Fibroblast of lung (primary cell): ENCODE data around the gene CLN6. TPM values are rescaled to one million over a fixed set of nuclear protein-coding genes. Genes with fewer than 3 reads are reported as not detected.

ENCODE experiments used
- DNase-seq, 2 donors: peaks; one replicate each; pipeline versions ENCODE4 v3.0.0 to v3.0.0-alpha.2; 2010; ENCODE audit warnings: low read depth in 2 of 2
- H2AFZ ChIP-seq: 2 replicates; pipeline ENCODE4 v1.5.1; 2012; ENCODE audit warnings: low read length, control low read depth, inconsistent platforms
- H3K27ac ChIP-seq: 2 replicates; pipeline ENCODE4 v1.5.1; 2011; ENCODE audit warnings: low read length, control low read depth; ENCODE audit not compliant: insufficient read depth
- H3K27me3 ChIP-seq: 2 replicates; pipeline ENCODE4 v1.5.1; 2011; ENCODE audit warnings: mild to moderate bottlenecking, low read length; ENCODE audit not compliant: control insufficient read depth, insufficient read depth
- H3K36me3 ChIP-seq: 2 replicates; pipeline ENCODE4 v1.5.1; 2011; ENCODE audit warnings: low read length; ENCODE audit not compliant: control insufficient read depth, insufficient read depth
- H3K4me1 ChIP-seq: 2 replicates; pipeline ENCODE4 v1.5.1; 2011; ENCODE audit warnings: low read length; ENCODE audit not compliant: control insufficient read depth, insufficient read depth; ENCODE audit errors: extremely low read depth
- H3K4me2 ChIP-seq: 2 replicates; pipeline ENCODE4 v1.5.1; 2011; ENCODE audit warnings: low read length, control low read depth; ENCODE audit not compliant: insufficient read depth; ENCODE audit errors: extremely low read depth
- H3K4me3 ChIP-seq, 4 experiments: fragments of 200-600 bp in 1 of 4; sonication (generic) in 1 of 4; replicated peaks in 1 of 4; 2 replicates each; pipeline ENCODE4 v1.5.1; 2011 to 2016; ENCODE audit warnings: low read length in 4 of 4, low read depth in 3 of 4, mild to moderate bottlenecking in 3 of 4, control low read depth in 2 of 4, inconsistent platforms in 1 of 4, mixed read lengths in 1 of 4; ENCODE audit not compliant: insufficient read depth in 1 of 4; ENCODE audit errors: control extremely low read depth in 1 of 4
- H3K79me2 ChIP-seq: 2 replicates; pipeline ENCODE4 v1.5.1; 2012; ENCODE audit warnings: mild to moderate bottlenecking, low read length, inconsistent platforms; ENCODE audit not compliant: control insufficient read depth, insufficient read depth
- H3K9ac ChIP-seq: 2 replicates; pipeline ENCODE4 v1.5.1; 2011; ENCODE audit warnings: mild to moderate bottlenecking, low read length, control low read depth; ENCODE audit not compliant: insufficient read depth
- H3K9me3 ChIP-seq: 2 replicates; pipeline ENCODE4 v1.5.1; 2012; ENCODE audit warnings: low read depth, low read length; ENCODE audit not compliant: control insufficient read depth, insufficient read depth
- H4K20me1 ChIP-seq: 2 replicates; pipeline ENCODE4 v1.5.1; 2011; ENCODE audit warnings: low read length; ENCODE audit not compliant: control insufficient read depth, insufficient read depth; ENCODE audit errors: extremely low read depth
- CTCF ChIP-seq, 2 donors: IDR thresholded peaks in 1 of 2; conservative IDR thresholded peaks in 1 of 2; 1 replicate in 1 of 2; 2 replicates in 1 of 2; pipeline ENCODE4 v1.5.1; 2011 to 2012; ENCODE audit warnings: low read length in 2 of 2, control low read depth in 1 of 2, inconsistent platforms in 1 of 2, low read depth in 1 of 2, mild to moderate bottlenecking in 1 of 2
- EZH2 ChIP-seq: IDR thresholded peaks from 2 replicates; pipeline ENCODE4 v1.5.1; 2012; ENCODE audit warnings: low read length, control low read depth, mild to moderate bottlenecking; ENCODE audit errors: missing control alignments
- polyA plus RNA-seq, 2 donors: library from polyadenylated mRNA; depleted of rRNA in 1 of 2; stranded (reverse) in 1 of 2; unstranded in 1 of 2; fragments of >200 nt; gene quantifications; 2 replicates each; pipeline ENCODE4 v1.2.1, GENCODE V29; 2011 to 2012; ENCODE audit warnings: missing spikeins in 1 of 2
- total RNA-seq: library from RNA; depleted of rRNA; stranded (reverse); fragments of >200 nt; gene quantifications from 2 replicates; pipeline ENCODE4 v1.2.1, GENCODE V29; 2014

Gene CLN6
- total and polyA plus RNA-seq, 2 donors (not counting 1 experiment from before 2014, with no cell fraction given), result 5.6 to 16.1 TPM

- no peaks in the 10 kb centered on the region for H4K20me1 ChIP-seq
- H3K27me3 ChIP-seq, result no peaks in the 10 kb centered on the region
- H2AFZ ChIP-seq, result no peak overlapping the region
- H3K36me3 ChIP-seq, result no peaks in the 10 kb centered on the region
- H3K4me1 ChIP-seq, result no peaks in the 10 kb centered on the region
- no peak for DNase-seq
- H3K9ac ChIP-seq, result no peak overlapping the region
- no peak overlapping the region for H3K4me2 ChIP-seq
- H3K79me2 ChIP-seq, result no peaks in the 10 kb centered on the region
- no peak overlapping the region for H3K4me3 ChIP-seq
- H3K9me3 ChIP-seq, result no peaks in the 10 kb centered on the region
- TF ChIP-seq EZH2 (no peak), CTCF (conservative IDR thresholded peaks at IDR 0.05 in 1 of 2, IDR thresholded peaks at IDR 0.05 in 1 of 2; ENCODE audit: low read depth in 1 of 2, low read length in 2 of 2) (no peak)
- H3K27ac ChIP-seq, result no peak overlapping the region
These were observed 35.6 kb upstream of the CLN6 start for GRCh38 chr15:68265081-68265480.

GRCh38 chr15:68264282-68264681 is 34.8 kb upstream of the CLN6 start:
- TF ChIP-seq CTCF (conservative IDR thresholded peaks at IDR 0.05 in 1 of 2, IDR thresholded peaks at IDR 0.05 in 1 of 2; ENCODE audit: low read depth in 1 of 2, low read length in 2 of 2) (no peak), EZH2 (no peak)
- Histone ChIP-seq H3K4me3 (no peak overlapping the region), H4K20me1 (no peaks in the 10 kb centered on the region), H3K27me3 (no peaks in the 10 kb centered on the region), H3K36me3 (no peaks in the 10 kb centered on the region), H2AFZ (no peak overlapping the region), H3K4me1 (no peaks in the 10 kb centered on the region), H3K9me3 (no peaks in the 10 kb centered on the region), H3K27ac (no peak overlapping the region), H3K9ac (no peak overlapping the region), H3K4me2 (no peak overlapping the region), H3K79me2 (no peaks in the 10 kb centered on the region)
- DNase-seq, result no peak

- Histone ChIP-seq H4K20me1 (no peaks in the 10 kb centered on the region), H3K27me3 (no peaks in the 10 kb centered on the region), H3K79me2 (no peaks in the 10 kb centered on the region), H2AFZ (no peak overlapping the region), H3K9ac (no peak overlapping the region), H3K4me1 (no peaks in the 10 kb centered on the region), H3K4me2 (no peak overlapping the region), H3K36me3 (no peaks in the 10 kb centered on the region), H3K9me3 (no peaks in the 10 kb centered on the region), H3K27ac (no peak overlapping the region), H3K4me3 (no peak overlapping the region)
- DNase-seq, result no peak
- TF ChIP-seq CTCF (conservative IDR thresholded peaks at IDR 0.05 in 1 of 2, IDR thresholded peaks at IDR 0.05 in 1 of 2; ENCODE audit: low read depth in 1 of 2, low read length in 2 of 2) (no peak), EZH2 (no peak)
These were observed 33.2 kb upstream of the CLN6 start for GRCh38 chr15:68262514-68263356.
